NOMO-1 treated with DMSO at 0.1 percent for 48 hours (cell line): ENCODE results near the gene MCM10.
"Not testable (repeated sequence)": the region's sequence is repeated elsewhere in the genome, so short reads cannot be mapped to it uniquely, and the experiment has no call there.

Source experiments
- DNase-seq: peaks from one replicate; lab custom pipeline; 2025; ENCODE audit not compliant: unreplicated experiment; lab: John Stamatoyannopoulos, UW

MCM10 gene

DNA sequence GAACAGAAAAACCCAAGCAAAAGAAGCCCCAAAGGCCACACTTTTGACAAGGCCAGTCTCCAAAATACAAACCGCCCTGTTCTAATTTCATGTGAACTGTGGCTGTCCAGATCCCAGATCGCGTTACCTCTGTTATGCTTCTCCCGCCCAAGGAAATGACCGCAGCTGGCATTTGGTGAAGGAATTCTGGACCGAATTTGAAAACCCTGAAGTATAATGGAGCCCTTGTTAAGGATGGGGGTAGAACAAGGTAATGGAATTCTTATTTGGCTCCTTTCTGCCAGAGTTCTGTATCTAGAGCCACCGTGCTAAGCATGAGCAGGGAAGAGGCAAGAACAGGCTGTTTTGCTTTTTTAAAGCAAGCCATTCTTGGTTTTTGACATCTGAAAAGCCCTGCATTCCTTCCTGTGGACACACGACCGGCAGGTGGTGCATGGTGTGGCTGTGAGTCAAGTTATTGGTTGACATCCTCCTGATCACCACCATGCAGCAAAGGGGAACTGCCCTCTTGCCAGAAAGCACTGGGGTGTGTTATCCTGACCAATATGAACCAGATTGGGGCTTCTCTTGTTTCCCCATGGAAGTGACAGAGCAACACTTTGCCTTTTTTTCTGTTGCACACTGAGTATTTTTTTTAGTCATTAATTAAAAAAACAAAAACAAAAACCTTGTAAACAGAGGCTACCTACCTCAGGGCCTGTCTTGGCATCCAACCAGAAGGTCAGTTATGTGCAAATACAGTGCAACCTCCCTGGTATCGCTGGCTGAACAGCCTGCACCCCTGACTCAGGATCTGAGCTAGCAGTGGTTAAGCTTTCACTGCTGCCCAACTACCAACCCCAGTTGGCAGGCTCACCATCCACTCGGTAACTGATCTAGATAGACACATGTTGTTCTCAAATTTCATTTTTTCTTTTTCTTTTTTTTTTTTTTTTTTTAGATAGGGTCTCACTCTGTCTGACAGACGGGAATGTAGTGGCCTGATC is 58.6 kb downstream of the MCM10 start:
- DNase-seq, result peak; percentile 15

DNA sequence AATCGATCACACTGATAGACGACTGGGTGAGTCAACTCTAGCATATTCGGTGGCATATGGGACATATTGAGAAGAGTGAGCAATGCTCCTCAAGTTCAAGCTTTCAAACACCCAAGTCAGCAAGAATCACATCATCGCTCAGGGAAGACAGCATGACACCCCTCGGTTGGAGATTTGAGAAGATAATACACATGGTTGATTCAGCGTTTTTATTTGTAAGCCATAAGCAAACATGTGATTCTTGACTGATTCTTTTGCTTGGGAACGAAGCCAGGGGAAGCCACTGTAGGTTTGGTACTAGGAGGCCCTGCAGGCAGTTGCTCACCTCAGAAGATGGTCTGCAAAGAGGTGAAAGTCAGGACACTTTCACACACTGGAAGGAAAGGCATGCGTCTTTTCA is 60.2 kb downstream of the MCM10 start:
- no peak for DNase-seq

DNA sequence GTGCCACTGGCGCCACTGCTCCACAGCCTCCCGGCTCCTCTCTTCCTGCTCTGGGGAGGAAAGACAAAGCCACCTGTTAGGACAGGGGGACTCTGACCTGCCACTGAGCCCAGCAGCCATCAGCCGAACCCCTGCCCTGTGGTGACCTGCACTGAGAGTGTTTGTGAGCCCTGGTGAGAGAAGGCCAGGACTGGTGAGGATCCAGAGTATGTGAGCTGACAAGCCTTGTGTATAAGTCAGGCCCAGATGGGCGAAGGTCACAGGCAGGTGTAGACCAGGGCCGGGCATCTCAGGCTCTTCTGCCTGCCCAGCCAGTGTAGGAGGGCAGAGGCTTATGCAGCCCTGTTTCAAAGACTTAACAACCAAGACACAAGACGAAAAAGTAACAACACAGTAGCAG is 60.8 kb downstream of the MCM10 start:
- no peak for DNase-seq

DNA sequence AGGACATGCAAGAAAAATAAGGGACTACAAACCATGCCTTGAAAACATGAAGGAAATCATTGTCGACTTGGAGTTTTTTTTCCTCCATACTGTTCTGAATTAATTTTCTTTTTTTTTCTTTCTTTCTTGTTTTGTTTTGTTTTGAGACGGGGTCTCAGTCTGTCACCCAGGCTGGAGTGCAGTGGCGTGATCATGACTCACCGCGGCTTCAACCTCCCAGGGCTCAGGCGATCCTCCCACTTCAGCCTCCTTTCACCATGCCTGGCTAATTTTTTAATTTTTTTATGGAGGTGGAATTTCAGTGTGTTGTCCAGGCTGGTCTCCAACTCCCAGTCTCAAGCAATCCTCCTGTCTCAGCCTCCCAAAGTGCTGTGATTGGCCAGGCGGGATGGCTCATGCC is 61.2 kb downstream of the MCM10 start:
- DNase-seq, result no peak

DNA sequence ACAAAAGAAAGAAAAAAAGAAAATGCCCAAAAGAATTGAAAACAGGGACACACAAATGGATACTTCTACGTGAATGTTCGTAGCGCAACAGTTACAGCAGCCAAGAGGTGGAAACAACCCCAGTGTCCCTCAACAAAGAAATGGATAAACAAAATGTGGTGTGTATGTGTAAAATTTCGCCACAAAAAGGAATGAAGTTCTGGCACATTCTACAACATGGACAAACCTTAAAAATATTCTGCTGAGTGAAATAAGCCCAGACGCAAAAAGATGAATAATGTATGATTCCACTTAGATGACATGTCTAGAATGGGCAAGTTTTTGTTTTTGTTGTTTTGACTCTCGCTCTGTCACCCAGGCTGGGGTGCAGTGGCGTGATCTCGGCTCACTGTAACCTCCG is 61.9 kb downstream of the MCM10 start:
- DNase-seq, result no peak

DNA sequence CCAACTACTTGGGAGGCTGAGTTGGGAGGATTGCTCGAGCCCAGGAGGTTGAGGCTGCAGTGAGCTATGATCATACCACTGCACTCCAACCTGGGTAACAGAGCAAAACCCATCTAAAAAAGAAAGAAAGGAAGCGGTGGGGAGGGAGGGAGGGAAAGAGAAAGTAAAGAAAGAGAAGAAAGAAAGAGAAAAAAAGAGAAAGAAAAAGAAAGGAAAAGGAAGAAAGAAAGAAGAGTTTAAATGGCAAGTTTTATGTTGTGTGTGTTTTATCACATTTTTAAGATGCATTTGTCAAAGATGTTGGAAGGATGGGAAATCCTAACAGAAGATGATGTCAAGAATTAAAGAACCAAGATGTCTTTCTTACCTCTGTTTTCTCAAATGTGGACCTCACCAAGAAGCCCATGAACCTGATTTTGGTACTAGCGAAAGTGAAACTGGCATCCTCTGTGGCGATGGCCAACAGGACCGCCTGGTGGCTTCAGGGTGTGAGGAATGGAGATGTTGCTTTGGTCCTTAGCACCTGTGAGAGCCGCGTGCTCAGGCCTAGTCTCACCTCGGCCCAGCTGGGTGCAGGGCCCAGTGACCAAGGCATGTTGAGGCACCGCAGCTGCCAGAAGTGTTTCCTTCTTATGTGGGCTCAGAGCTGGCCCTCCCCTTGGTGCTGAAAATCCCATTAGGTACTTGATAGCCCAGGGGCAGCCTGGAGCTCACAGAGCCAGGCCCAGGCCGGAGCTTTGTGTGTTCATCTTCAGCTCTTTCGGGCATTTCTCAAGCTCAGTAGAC is 63.0 kb downstream of the MCM10 start:
- no peak for DNase-seq

DNA sequence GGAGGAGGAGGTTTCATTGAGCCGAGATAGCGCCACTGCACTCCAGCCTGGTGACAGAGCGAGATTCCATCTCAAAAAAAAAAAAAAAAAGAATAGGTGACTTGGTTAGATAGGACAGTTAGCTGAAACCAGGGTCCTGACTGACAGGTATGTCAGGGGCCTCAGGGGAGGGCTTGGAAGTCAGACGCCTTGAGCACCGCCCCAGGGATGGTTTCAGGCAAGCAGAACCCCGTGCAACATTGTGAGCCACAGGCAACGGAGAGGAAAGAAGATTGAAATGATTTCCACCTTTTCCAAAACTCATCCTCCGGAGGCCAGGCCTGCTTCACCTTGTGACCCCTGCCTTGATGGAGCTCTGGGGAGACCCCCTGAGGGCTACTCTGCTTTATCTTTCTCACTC is 64.2 kb downstream of the MCM10 start:
- no peak for DNase-seq

DNA sequence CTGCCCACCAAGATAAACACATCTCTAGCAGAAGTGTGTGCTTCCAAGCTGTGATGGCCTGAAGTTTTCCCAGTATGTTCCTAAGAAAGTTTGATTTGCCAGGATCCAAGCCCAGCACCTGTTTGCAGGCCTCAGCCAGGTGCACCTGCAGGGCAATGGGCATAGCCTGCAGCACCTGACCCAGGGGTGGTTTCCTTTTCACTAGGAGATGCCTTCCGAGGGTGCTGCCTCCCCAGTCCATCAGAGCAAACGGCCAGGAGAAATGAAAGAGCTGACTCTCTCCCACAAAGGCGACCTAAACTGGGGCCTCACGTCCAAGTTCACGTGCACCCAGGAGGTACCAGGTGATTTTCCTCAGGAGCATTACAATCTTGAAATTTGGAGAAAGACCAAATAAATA is 65.7 kb downstream of the MCM10 start:
- no peak for DNase-seq

DNA sequence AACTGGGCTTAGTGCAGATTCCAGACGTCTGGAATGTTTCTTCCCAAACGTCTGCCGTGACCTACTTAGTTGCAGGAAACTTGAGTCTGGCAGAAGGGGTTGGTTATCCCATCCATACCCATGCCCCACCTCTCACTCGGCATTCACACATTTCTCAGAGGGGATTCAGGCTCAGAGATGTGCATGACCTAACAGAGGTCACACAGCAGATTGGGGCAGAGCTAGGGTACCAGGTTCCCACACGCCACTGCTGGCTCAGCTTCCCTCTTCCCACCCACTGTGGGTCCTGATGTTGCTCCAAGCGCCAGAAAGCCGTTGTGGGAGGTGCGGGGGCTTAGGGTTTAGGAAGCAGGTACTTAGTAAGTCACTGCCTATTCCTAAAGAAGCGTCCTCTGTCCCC is 69.8 kb downstream of the MCM10 start:
- no peak for DNase-seq

DNA sequence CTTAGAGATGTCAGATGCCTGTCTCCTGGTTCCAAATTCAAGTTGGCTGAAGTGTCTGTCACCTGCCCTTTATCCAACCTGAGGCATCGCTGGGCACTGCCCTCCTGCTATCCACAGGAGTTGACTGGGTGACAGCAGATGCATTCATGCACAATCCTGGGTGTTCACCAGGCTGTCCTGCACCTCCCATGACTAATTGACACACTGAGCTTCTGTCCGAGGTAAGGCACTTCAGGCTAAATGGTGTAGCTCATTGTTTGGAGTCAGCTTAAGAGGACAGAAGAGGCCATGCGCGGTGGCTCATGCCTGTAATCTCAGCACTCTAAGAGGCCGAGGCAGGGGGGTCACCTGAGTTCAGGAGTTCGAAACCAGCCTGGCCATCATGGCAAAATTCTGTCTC is 70.5 kb downstream of the MCM10 start:
- DNase-seq, result no peak

DNA sequence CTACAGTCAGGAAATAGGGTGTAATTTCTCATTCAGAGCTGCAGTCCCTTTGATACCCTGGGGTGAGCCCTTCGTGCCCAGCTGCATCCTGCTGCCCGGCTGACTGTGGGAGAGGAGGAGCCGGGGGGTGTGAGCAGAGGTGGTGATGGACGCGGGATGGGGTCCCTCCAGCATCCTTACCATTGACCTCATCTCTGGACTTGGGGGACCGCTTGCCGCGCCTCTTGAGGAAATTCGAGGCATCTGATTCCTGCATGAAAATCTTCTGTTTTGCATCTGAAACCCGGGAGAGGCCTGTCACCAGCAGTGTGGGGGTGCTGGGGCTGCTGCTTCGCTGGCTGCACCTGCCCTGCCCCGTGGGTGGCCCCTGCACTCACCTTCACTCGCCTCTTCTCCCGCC is 72.0 kb downstream of the MCM10 start:
- DNase-seq, result no peak

DNA sequence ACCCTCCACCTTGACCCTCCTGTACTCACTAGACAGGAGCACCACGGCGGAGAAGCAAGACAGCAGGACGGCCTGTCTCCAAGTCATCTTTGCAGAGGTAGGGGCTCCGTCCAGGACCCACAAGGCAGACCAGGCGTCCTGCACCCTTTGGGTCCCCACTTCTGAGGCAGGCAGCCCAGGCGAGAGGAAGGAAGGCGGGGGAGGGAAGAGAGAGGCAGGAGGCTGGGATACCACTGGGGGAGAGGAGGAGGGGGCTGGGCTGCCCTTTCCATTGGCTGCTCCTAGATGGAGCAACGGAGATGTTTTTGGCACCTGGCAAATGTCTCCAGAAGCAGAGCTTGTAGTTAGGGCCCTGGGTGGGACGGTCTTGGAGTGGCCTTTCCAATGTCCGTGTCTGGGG is 72.8 kb downstream of the MCM10 start, which contains the start of gene UCMA:
UCMA (minus strand) TSS at position 203 of the 400 bp plus-strand sequence; CDS start at position 87, 116 bp downstream.
- DNase-seq, result no peak

DNA sequence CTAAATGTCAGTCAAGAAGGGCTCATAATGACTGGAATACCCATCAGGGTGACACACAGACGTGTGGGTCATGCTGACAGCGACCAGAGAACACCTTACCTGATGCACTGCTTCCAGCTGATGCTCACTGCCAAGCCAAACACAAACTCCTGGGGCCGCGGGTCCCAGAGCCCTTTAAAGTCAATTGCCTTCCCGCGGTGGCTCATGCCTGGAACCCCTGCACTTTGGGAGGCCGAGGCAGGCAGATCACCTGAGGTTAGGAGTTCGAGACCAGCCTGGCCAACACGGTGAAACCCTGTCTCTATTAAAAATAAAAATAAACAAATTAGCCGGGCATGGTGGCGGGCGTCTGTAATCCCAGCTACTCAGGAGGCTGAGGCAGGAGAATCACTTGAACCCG is 73.4 kb downstream of the MCM10 start:
- DNase-seq, result not testable (repeated sequence)

DNA sequence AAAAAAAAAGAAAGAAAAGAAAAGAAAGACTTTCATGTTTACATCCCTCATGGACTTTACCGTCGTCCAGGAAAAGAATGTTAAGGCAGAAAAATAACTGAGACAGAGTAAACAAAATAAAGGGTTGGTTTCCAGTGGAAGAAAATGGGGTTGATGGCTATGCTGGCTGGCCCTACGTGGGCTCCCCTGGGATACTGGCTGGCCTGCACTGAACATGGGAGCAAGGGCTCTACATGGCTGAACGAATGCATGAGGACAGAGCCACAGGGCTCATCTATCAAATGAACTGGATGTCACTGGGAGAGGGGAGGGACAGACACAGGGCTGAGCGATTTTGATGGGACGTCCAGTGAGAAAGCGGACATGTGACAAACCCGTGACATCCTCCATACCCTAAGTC is 75.3 kb downstream of the MCM10 start:
- DNase-seq, result no peak

DNA sequence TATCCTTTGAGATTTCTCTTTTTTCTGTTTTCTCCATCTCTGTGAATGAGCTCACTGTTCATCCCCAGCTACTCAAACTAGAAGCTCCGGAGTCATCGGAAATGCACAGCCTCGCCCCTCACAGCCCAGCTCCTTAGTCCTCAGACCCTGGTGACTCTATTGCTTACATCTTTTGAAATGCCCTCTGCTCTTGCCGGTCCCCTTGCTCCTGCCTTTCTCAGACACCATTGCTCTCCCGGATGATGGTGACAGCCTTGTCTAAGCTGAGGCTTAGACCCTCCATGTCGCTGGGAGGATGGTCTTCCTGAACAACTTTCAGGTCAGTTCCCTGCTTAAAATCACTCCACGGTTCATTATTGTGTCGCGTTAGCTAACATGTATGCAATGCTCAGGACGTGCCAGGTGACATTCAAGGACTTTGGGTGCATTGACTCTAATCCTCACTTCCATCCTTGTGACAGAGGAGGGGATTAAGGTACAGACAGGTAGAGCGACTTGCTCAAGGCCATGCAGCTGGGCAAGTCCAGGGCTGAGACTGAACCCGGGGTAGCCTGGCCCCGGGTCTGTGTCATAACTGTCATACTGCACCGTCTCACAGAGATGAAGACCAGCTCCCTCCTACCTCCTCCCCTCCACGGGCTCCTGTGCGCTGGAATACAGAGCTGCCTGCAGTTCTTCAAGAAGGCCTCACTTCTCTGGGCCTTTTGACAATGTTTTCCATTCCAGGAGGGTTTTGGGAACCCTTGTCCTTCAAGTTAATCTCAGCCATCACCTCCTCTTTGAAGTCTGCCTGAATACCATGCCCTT is 77.1 kb downstream of the MCM10 start:
- no peak for DNase-seq

DNA sequence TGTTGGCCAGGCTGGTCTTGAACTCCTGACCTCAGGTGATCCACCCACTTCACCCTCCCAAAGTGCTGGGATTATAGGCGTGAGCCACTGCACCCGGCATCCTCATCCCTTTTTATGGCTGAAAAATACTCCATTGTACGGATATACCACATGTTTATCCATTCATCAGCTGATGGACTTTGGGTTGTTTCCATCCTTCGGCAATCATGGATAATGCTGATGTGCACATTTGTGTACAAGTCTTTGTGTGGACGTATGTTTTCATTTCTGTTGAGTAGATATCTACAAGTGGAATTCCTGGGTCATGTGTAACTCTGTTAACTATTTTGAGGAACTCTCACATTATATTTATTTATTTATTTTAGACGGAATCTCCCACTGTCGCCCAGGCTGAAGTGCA is 78.6 kb downstream of the MCM10 start:
- no peak for DNase-seq

DNA sequence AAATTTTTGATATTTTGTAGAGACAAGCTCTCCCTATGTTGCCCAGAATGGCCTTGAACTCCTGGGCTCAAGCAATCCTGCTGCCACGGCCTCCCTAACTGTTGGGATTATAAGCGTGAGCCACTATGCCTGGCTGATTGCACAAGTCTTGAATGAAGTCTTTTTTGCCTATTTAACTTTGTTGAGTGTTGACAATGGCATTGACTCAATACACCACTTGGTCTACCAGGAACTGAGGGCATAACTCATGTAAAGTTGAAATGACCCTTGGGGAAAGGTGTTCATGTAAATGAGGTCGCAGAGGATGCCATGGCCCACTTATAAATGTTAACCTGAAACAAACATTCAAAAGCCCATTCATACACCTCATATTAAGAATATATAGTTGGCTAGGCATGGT is 80.3 kb downstream of the MCM10 start:
- no peak for DNase-seq

DNA sequence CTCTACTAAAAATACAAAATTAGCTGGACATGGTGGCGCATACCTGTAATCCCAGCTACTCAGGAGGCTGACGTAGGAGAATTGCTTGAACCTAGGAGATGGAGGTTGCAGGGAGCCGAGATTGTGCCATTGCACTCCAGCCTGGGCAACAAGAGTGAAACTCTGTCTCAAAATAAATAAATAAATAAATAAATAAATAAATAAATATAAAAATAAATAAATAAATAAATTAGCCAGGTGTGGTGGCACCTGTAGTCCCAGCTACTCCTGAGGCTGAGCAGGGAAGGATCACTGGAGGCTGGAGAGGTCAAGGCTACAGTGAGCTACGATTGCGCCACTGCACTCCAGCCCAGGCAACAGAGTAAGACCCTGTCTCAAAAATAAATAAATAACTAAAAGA is 80.9 kb downstream of the MCM10 start:
- DNase-seq, result not testable (repeated sequence)

DNA sequence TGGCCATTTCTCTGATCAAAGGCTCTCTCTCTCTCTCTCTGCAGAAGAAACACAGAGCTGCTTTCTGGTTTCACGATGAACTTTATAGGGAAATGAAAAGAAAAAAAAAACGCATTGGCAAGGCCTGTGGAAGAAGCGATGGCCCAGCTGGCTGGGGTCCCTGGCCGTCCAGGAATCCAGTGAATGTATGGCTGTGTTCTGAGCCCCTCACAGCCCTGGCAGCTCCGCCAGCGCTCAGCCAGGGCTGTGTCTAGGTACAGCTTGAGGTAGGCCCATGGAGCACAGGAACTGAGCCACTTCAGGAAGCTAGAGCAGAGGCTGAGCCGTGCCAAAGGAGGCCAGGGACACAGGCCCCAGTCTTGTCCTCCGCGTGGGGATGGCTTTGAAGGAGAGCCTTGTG is 85.9 kb downstream of the MCM10 start:
- no peak for DNase-seq

DNA sequence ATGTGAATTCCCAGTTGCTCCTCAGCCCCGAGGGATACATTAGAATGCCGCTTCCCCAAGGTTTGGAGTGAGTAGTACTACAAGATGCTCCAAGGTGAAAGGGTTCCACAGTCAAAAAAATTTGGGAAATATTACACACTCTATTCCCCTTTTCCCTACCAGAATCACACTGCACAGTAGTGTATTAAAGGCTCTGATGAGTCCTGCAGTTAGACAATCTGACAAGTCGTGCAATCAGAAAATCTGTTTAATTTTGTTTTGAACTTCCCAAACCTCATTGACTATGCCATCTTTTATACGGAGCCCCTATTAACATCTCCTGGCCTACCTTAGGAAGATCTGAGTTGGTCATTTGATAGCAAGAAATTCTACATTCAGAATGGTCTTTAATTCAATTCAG is 86.4 kb downstream of the MCM10 start:
- no peak for DNase-seq

DNA sequence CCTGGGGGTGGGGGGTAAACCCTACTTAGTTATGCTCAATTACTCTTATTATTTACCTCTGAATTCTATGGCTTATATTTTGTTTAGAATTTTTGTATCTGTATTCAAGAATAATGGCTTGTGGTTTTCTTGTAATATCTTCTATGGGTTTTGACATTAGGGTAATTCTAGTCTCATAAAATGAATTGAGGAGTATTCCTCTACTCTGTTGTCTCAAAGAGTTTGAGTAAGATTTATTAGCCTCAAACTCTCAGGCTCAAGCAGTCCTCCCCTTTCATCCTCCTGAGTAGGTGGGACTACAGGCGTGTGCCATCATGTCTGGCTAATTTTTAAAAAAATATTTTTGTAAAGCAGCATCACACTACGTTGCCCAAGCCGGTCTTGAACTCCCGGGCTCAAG is 92.4 kb downstream of the MCM10 start:
- DNase-seq, result no peak
